Kidney epithelial cell (primary cell): ENCODE data around the gene VAMP8. TPM values are rescaled to one million over a fixed set of nuclear protein-coding genes. Genes with fewer than 3 reads are reported as not detected.

Source experiments
- DNase-seq: peaks from one replicate; pipeline ENCODE4 v3.0.0-alpha.2; 2010; ENCODE audit warnings: low read depth
- H3K27me3 ChIP-seq: 2 replicates; pipeline ENCODE4 v1.6.0; 2011; ENCODE audit warnings: low read length; ENCODE audit not compliant: control insufficient read depth, insufficient read depth
- H3K36me3 ChIP-seq: 2 replicates; pipeline ENCODE4 v1.5.1; 2011; ENCODE audit warnings: low read length; ENCODE audit not compliant: control insufficient read depth, insufficient read depth
- H3K4me3 ChIP-seq: 2 replicates; pipeline ENCODE4 v1.5.1; 2011; ENCODE audit warnings: low read depth, mild to moderate bottlenecking, control low read depth, low read length
- CTCF ChIP-seq: IDR thresholded peaks from 2 replicates; pipeline ENCODE4 v1.5.1; 2011; ENCODE audit warnings: mild to moderate bottlenecking, moderate library complexity, low read length, control low read depth, inconsistent platforms; ENCODE audit not compliant: insufficient read depth, poor library complexity, severe bottlenecking
- total RNA-seq: library from RNA; depleted of rRNA; stranded (reverse); fragments of >200 nt; gene quantifications from 2 replicates; pipeline ENCODE4 v1.2.3, GENCODE V29; 2015

Gene VAMP8
- total RNA-seq, 1 donor from 2014 or later, result 53.5 TPM

- peaks cover under 1% of the 10 kb centered on the region for H3K36me3 ChIP-seq
- TF ChIP-seq CTCF, result no peak
Observed at GRCh38 chr2:85628658-85629057, 51.3 kb downstream of the VAMP8 start.

GRCh38 chr2:85631316-85631715 is 53.9 kb downstream of the VAMP8 start:
- TF ChIP-seq CTCF, result no peak
- Histone ChIP-seq H3K4me3 (no peak overlapping the region), H3K36me3 (no peaks in the 10 kb centered on the region), H3K27me3 (no peaks in the 10 kb centered on the region)
- DNase-seq, result no peak

More at GRCh38 chr2:85628658-85629057, 51.3 kb downstream of the VAMP8 start:
- Histone ChIP-seq H3K27me3 (no peaks in the 10 kb centered on the region), H3K4me3 (no peak overlapping the region)
- DNase-seq, result no peak

Other genes with a start within 250 kb of the VAMP8 start
- 101 and 108 TPM in 2 replicates for gene TGOLN2, start 249.6 kb upstream of the VAMP8 start, total RNA-seq
- 29.6 and 31.6 TPM in 2 replicates for gene RETSAT, start 223.1 kb upstream of the VAMP8 start, total RNA-seq
- gene ELMOD3, start 222.8 kb upstream of the VAMP8 start, total RNA-seq, result 19.9 and 22.3 TPM in 2 replicates
- gene CAPG, start 167.2 kb upstream of the VAMP8 start, total RNA-seq, result 260 and 284 TPM in 2 replicates
- gene SH2D6, start 158.9 kb upstream of the VAMP8 start, total RNA-seq, result 0.27 TPM in 1 of 2 replicates, not detected in the other
- 147 and 160 TPM in 2 replicates for gene MAT2A, start 38.4 kb upstream of the VAMP8 start, total RNA-seq
- 25.7 and 37.0 TPM in 2 replicates for gene GGCX, start 16.1 kb upstream of the VAMP8 start, total RNA-seq
- gene VAMP5, start 6.8 kb downstream of the VAMP8 start, total RNA-seq, result 16.5 and 28.5 TPM in 2 replicates
- 220 and 271 TPM in 2 replicates for gene RNF181, start 18.2 kb downstream of the VAMP8 start, total RNA-seq
- 19.1 and 24.4 TPM in 2 replicates for gene TMEM150A, start 25.1 kb downstream of the VAMP8 start, total RNA-seq
- gene C2orf68, start 34.5 kb downstream of the VAMP8 start, total RNA-seq, result 12.6 and 12.8 TPM in 2 replicates
- 56.8 and 86.4 TPM in 2 replicates for gene USP39, start 38.6 kb downstream of the VAMP8 start, total RNA-seq
- gene SFTPB, start 90.6 kb downstream of the VAMP8 start, total RNA-seq, result not detected in 2 replicates
- not detected in 2 replicates for gene GNLY, start 116.8 kb downstream of the VAMP8 start, total RNA-seq
- 0.41 and 1.0 TPM in 2 replicates for gene ATOH8, start 176.4 kb downstream of the VAMP8 start, total RNA-seq